Breast epithelium (tissue), 4 donors: ENCODE measurements around the gene SPTAN1. TPM values are rescaled to one million over a fixed set of nuclear protein-coding genes. Genes with fewer than 3 reads are reported as not detected.

ENCODE experiments used
- DNase-seq, 2 donors: peaks; one replicate each; pipeline ENCODE4 v3.0.0-alpha.2; 2019; ENCODE audit warnings: low spot score in 2 of 2
- H3K27ac ChIP-seq, 2 donors: fragments of 200-600 bp; sonication (generic) in 1 of 2; one replicate each; pipeline ENCODE4 v1.5.1; 2016 to 2019; ENCODE audit warnings: mild to moderate bottlenecking in 1 of 2
- H3K27me3 ChIP-seq, 2 donors: fragments of 200-600 bp; sonication (generic) in 1 of 2; one replicate each; pipeline versions ENCODE4 v1.5.1 to v1.6.0; 2017 to 2019; ENCODE audit warnings: control low read depth in 1 of 2, mild to moderate bottlenecking in 1 of 2
- H3K36me3 ChIP-seq: fragments of 200-600 bp; one replicate; pipeline ENCODE4 v1.5.1; 2019
- H3K4me1 ChIP-seq, 2 donors: fragments of 200-600 bp; sonication (generic); one replicate each; pipeline ENCODE4 v1.5.1; 2016 to 2019; ENCODE audit warnings: control low read depth in 1 of 2
- H3K4me3 ChIP-seq, 3 donors: fragments of 200-600 bp; sonication (generic); 1 replicate in 2 of 3; 2 replicates in 1 of 3; pipeline ENCODE4 v1.5.1; 2016 to 2019; ENCODE audit warnings: mild to moderate bottlenecking in 3 of 3, moderate library complexity in 2 of 3
- H3K9me3 ChIP-seq, 2 donors: fragments of 200-600 bp; sonication (generic) in 1 of 2; one replicate each; pipeline ENCODE4 v1.5.1; 2016 to 2019; ENCODE audit warnings: control low read depth in 1 of 2
- CTCF ChIP-seq, 3 donors: fragments of 450-650 bp; IDR thresholded peaks; one replicate each; pipeline ENCODE4 v1.5.1; 2016 to 2017; ENCODE audit warnings: antibody characterized with exemption in 3 of 3, mild to moderate bottlenecking in 3 of 3, moderate library complexity in 3 of 3
- POLR2A ChIP-seq: fragments of 450-650 bp; IDR thresholded peaks from one replicate; pipeline ENCODE4 v1.6.1; 2016; ENCODE audit warnings: antibody characterized with exemption, mild to moderate bottlenecking, moderate library complexity
- POLR2AphosphoS5 ChIP-seq, 3 donors: sonication (generic); formaldehyde crosslinking; IDR thresholded peaks; one replicate each; pipeline ENCODE4 v1.6.1; 2017; ENCODE audit warnings: antibody characterized with exemption in 3 of 3
- intact Hi-C: fragments of 100-400 bp; cut with DNase I; formaldehyde crosslinking; loops from one replicate; pipeline ENCODE4 v1.15.1; 2023; ENCODE audit warnings: low total_unique reads
- total RNA-seq, 3 donors: library from RNA; depleted of rRNA; stranded (reverse); fragments of >200 nt; gene quantifications; one replicate each; pipeline ENCODE4 v1.1.0, GENCODE V29; 2016

Gene SPTAN1
- total RNA-seq, 3 donors from 2014 or later, result 217 to 264 (median 254) TPM

GRCh38 chr9:128600099-128600498, 47.7 kb downstream of the SPTAN1 start:
- DNase-seq, result no peak
- Histone ChIP-seq H3K4me1 (no peaks in the 10 kb centered on the region), H3K36me3 (peaks cover 4% of the 10 kb centered on the region), H3K27ac (no peak overlapping the region), H3K9me3 (no peaks in the 10 kb centered on the region), H3K4me3 (no peak overlapping the region), H3K27me3 (no peaks in the 10 kb centered on the region)
- intact Hi-C loops, result no loop called here
- TF ChIP-seq POLR2AphosphoS5 (IDR thresholded peaks at IDR 0.05), result no peak
- TF ChIP-seq POLR2A, result no peak
- no peak for TF ChIP-seq CTCF (IDR thresholded peaks at IDR 0.05)

- H3K4me3 ChIP-seq, result no peak overlapping the region
- H3K9me3 ChIP-seq, result no peaks in the 10 kb centered on the region
- no peak overlapping the region for H3K27ac ChIP-seq
- TF ChIP-seq CTCF (IDR thresholded peaks at IDR 0.05), result no peak
- no peak for TF ChIP-seq POLR2A
- TF ChIP-seq POLR2AphosphoS5 (IDR thresholded peaks at IDR 0.05), result no peak
- intact Hi-C loops, result no loop called here
- no peak for DNase-seq
- peaks cover 10% of the 10 kb centered on the region for H3K36me3 ChIP-seq
- H3K4me1 ChIP-seq, result no peaks in the 10 kb centered on the region
- no peaks in the 10 kb centered on the region for H3K27me3 ChIP-seq
Measured at GRCh38 chr9:128603697-128604096, 51.3 kb downstream of the SPTAN1 start.

GRCh38 chr9:128607642-128608350, 55.4 kb downstream of the SPTAN1 start:
- peak; percentile 70 to 95 for DNase-seq
- TF ChIP-seq POLR2AphosphoS5 (IDR thresholded peaks at IDR 0.05), result peak in 2 of 3 donors; percentile 59 to 62
- TF ChIP-seq CTCF (IDR thresholded peaks at IDR 0.05), result no peak
- peak overlapping the region; percentile 71 to 72 for H3K27ac ChIP-seq
- no peaks in the 10 kb centered on the region for H3K27me3 ChIP-seq
- intact Hi-C loops, result loop anchor here (1.0 kb wide), 1 partner anchor 23 kb away; no protein-coding TSS in a partner anchor
- H3K4me3 ChIP-seq, result no peak overlapping the region
- no peaks in the 10 kb centered on the region for H3K9me3 ChIP-seq
- H3K4me1 ChIP-seq, result no peaks in the 10 kb centered on the region
- H3K36me3 ChIP-seq, result peaks cover 12% of the 10 kb centered on the region

- intact Hi-C loops, result no loop called here
- no peaks in the 10 kb centered on the region for H3K4me1 ChIP-seq
- DNase-seq, result no peak
- TF ChIP-seq POLR2A (no peak), CTCF (IDR thresholded peaks at IDR 0.05) (no peak), POLR2AphosphoS5 (IDR thresholded peaks at IDR 0.05) (no peak)
- H3K27ac ChIP-seq, result no peak overlapping the region
- no peaks in the 10 kb centered on the region for H3K27me3 ChIP-seq
- H3K4me3 ChIP-seq, result no peak overlapping the region
- H3K36me3 ChIP-seq, result peaks cover 8% of the 10 kb centered on the region
- H3K9me3 ChIP-seq, result no peaks in the 10 kb centered on the region
Measured at GRCh38 chr9:128610897-128611296, 58.5 kb downstream of the SPTAN1 start.

GRCh38 chr9:128611600-128612394, 59.4 kb downstream of the SPTAN1 start:
- TF ChIP-seq CTCF (IDR thresholded peaks at IDR 0.05), result no peak
- TF ChIP-seq POLR2AphosphoS5 (IDR thresholded peaks at IDR 0.05), result no peak
- no peak for TF ChIP-seq POLR2A
- Histone ChIP-seq H3K4me3 (no peak overlapping the region), H3K27me3 (no peaks in the 10 kb centered on the region), H3K36me3 (peaks cover 8% of the 10 kb centered on the region), H3K9me3 (no peaks in the 10 kb centered on the region), H3K4me1 (no peaks in the 10 kb centered on the region), H3K27ac (no peak overlapping the region)
- intact Hi-C loops, result no loop called here
- no peak for DNase-seq
